KBM-7 (cell line): Measurements from ENCODE around the gene MTUS2.
"Not testable (repeated sequence)": the region's sequence is repeated elsewhere in the genome, so short reads cannot be mapped to it uniquely, and the experiment has no call there.

Experiments
- DNase-seq: peaks from one replicate; pipeline ENCODE4 v3.0.0-alpha.2; 2015
- in situ Hi-C: fragments of 300-500 bp; cut with MboI; formaldehyde crosslinking; loops from 2 replicates; pipeline ENCODE4 v1.14.3; 2020; ENCODE audit warnings: low sequenced_read_pairs, low pct_unique_long_range_greater_than_20kb, mixed read lengths

Gene MTUS2

DNA sequence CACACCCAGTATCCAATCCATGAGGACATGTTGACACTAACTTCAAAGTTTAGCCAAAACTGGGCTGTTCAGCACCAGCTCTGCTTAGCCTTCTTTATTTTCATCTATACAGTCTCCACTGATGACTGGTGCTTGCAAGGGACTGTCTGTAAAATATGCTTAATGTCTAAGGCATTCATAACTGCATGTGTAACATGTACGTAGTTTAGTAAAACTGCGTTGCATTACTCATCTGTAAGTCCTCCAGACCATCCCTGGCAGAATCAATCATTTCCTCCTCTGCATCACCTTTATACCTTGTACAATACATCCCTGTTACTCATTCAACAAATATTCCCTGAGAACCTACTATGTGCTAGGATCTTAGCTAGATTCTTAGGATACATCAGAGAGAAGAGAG, 362.1 kb downstream of the MTUS2 start:
- in situ Hi-C loops, result no loop called here
- DNase-seq, result no peak

- DNase-seq, result no peak
- in situ Hi-C loops, result no loop called here
Measured at GRCh38 chr13:29185926-29186325, 365.8 kb downstream of the MTUS2 start.

- in situ Hi-C loops, result no loop called here
- no peak for DNase-seq
Measured at GRCh38 chr13:29187584-29187983, 367.4 kb downstream of the MTUS2 start.

- in situ Hi-C loops, result no loop called here
- DNase-seq, result no peak
Measured at GRCh38 chr13:29190298-29190697, 370.2 kb downstream of the MTUS2 start.

DNA sequence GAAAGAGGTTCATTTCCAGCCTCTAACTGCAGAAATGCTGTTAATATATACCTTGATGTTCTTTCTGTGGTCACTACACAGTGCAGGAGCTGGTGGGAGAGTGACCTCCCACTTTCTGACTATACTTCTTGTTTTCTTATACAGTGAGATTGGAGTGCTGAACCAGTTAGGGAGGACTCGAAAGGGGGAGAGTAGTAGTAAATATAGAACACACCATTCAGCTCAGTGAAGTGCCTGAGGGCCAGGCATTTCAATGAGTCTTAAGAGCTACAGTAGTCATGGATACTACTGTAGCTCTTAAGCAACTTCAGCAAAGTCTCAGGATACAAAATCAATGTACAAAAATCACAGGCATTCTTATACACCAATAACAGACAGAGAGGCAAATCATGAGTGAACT, 372.9 kb downstream of the MTUS2 start:
- in situ Hi-C loops, result no loop called here
- no peak for DNase-seq

DNA sequence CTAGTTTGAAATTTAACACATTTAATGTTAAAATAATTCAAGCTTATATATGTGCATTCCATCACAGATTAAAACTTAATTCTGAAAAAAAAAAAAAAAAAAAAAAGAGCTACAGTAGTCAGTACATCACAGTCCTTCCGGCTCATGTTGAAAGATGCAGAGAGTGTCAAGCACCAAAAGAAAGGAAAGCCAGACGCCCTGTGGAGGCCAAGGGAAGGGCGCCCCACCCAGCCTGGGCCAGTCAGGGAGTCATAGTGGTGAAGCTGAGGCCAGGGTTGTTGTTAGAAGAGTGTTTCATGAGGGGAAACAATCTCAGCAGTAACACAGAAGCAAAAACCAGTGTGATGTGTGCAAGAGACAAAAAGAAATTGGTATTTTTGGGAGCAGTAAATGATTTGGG, 375.3 kb downstream of the MTUS2 start:
- in situ Hi-C loops, result no loop called here
- DNase-seq, result no peak

DNA sequence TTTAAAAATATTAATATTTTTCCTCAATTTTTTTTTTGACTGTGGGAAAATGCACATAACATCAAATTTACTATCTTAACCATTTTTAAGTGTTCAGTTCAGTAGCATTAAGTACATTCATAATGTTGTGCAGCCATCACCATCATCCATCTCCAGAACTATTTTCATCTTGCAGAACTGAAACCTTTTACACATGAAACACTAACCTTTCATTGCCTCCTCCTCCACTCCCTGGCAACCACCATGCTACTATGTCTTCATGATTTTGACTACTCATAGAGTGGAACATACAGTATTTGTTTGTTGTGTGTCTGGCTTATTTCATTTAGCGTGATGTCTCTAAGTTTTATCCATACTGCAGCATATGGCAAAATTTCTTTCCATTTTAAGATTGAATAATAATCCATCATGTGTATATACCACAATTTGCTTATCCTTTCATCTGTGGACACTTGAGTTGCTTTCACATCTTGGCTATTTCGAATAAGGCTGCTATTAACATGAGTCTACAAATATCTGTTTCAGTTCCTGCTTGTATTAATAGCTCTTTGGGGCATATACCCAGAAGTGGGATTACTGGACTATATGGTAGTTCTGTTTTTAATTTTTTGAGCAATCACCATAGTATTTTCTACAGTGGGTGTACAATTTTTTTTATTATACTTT, 376.4 kb downstream of the MTUS2 start:
- in situ Hi-C loops, result no loop called here

DNA sequence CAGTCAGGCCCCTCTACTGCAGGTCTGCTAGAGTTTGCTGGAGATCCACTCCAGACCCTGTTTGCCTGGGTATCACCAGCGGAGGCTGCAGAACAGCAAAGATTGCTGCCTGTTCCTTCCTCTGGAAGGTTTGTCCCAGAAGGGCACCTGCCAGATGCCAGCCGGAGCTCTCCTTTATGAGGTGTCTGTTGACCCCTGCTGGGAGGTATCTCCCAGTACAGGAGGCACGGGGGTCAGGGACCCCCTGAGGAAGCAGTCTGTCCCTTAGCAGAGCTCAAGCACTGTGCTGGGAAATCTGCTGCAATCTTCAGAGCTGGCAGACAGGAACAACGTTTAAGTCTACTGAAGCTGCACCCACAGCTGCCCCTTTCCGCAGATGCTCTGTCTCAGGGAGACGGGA, 382.6 kb downstream of the MTUS2 start:
- in situ Hi-C loops, DNase-seq: not testable (repeated sequence)

More for the DNA sequence above, 376.4 kb downstream of the MTUS2 start:
- DNase-seq, result no peak

- in situ Hi-C loops, result no loop called here
- no peak for DNase-seq
Measured at GRCh38 chr13:29204651-29205050, 384.5 kb downstream of the MTUS2 start.

GRCh38 chr13:29210676-29211075, 390.5 kb downstream of the MTUS2 start:
- in situ Hi-C loops, result loop anchor here (5.0 kb wide), 1 partner anchor 137 kb away; no protein-coding TSS in a partner anchor
- no peak for DNase-seq

DNA sequence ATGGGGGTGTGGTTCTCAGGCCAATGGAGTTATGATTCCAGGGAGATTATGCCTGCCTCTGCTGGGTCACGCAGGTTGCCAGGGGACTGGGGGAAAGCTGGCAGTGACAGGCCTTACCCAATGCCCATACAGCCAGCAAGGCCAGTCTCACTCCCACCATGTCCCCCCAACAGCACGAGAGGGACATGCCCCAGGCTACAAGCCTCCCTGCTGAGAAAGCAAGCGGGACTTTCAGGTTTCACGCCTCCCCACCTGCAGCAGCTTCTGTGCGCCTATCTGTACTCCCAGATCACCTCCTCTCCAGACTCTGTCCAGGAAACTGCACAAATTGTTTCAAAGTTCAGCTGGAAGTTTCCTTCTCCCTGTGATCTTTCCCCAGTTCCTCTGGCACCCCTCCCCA, 391.0 kb downstream of the MTUS2 start:
- in situ Hi-C loops, result loop anchor here (5.0 kb wide), 1 partner anchor 136 kb away; no protein-coding TSS in a partner anchor
- not testable (repeated sequence) for DNase-seq

DNA sequence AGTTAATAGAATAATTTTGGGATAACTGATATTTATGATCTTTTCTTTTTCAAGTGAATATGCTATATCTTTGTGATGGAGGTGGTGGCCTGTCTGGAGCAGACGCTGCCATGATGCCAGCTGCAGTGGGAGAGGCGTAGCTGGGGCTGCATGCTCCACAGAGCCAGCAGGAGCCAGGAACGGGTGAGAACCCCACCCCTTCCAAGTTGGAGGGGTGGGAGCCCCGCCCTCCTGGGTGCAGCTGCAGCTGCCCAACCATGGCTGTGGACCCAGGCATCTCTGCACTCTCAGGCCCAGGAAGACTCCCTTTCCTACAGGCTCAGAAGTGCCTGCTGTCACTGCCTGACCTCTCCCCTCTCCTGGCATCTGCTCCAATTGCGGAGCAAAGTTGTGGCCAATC, 402.3 kb downstream of the MTUS2 start:
- in situ Hi-C loops, result no loop called here
- DNase-seq, result no peak

- DNase-seq, result no peak
- in situ Hi-C loops, result no loop called here
Measured at GRCh38 chr13:29224206-29224605, 404.1 kb downstream of the MTUS2 start.

GRCh38 chr13:29227576-29227975, 407.4 kb downstream of the MTUS2 start:
- DNase-seq, result no peak
- in situ Hi-C loops, result no loop called here

GRCh38 chr13:29230299-29230845, 410.2 kb downstream of the MTUS2 start:
- DNase-seq, result no peak
- in situ Hi-C loops, result no loop called here

GRCh38 chr13:29239653-29240525, 419.8 kb downstream of the MTUS2 start:
- DNase-seq, result no peak
- in situ Hi-C loops, result no loop called here

GRCh38 chr13:29254626-29255370, 434.7 kb downstream of the MTUS2 start:
- in situ Hi-C loops, result no loop called here

GRCh38 chr13:29255567-29255966, 435.4 kb downstream of the MTUS2 start:
- in situ Hi-C loops, result no loop called here
- no peak for DNase-seq

More at GRCh38 chr13:29254626-29255370, 434.7 kb downstream of the MTUS2 start:
- no peak for DNase-seq

GRCh38 chr13:29260684-29261083, 440.5 kb downstream of the MTUS2 start:
- DNase-seq, result no peak
- in situ Hi-C loops, result no loop called here
